ENCODE measurements around the gene COL9A3.

The COL9A3 gene

GRCh38 chr20:62841705-62842212, 24.9 kb downstream of the COL9A3 start:
- no peak for TF ChIP-seq CTCF (IDR thresholded peaks at IDR 0.05)

- TF ChIP-seq CTCF (IDR thresholded peaks at IDR 0.05): no peak
Observed at GRCh38 chr20:62843656-62844055, 26.8 kb downstream of the COL9A3 start.

GRCh38 chr20:62844182-62844581, 27.3 kb downstream of the COL9A3 start:
- no peak for TF ChIP-seq CTCF (IDR thresholded peaks at IDR 0.05)

- TF ChIP-seq CTCF (IDR thresholded peaks at IDR 0.05): no peak
Observed at GRCh38 chr20:62845416-62846160, 28.7 kb downstream of the COL9A3 start.

- TF ChIP-seq CTCF (IDR thresholded peaks at IDR 0.05): no peak
Observed at GRCh38 chr20:62846166-62846890, 29.5 kb downstream of the COL9A3 start.

GRCh38 chr20:62849431-62849830, 32.6 kb downstream of the COL9A3 start:
- TF ChIP-seq CTCF (IDR thresholded peaks at IDR 0.05): no peak

GRCh38 chr20:62850333-62850974, 33.6 kb downstream of the COL9A3 start:
- TF ChIP-seq CTCF (IDR thresholded peaks at IDR 0.05): no peak
